Left lung (tissue), 10 donors: ENCODE results near the gene PIEZO2. TPM values are rescaled to one million over a fixed set of nuclear protein-coding genes. Genes with fewer than 3 reads are reported as not detected.

Source experiments
- ATAC-seq: fragments of 200-7000 bp; cut with Tn5 transposase; one replicate; pipeline ENCODE4 v1.9.1; 2020; ENCODE audit warnings: moderate library complexity
- DNase-seq, 4 donors: peaks; one replicate each; pipeline ENCODE4 v3.0.0-alpha.2; 2013 to 2020
- H3K27ac ChIP-seq, 2 donors: fragments of 200-600 bp; sonication (generic) in 1 of 2; one replicate each; pipeline versions ENCODE4 v1.5.0 to v1.8.0; 2020 to 2021
- H3K27me3 ChIP-seq, 2 donors: fragments of 200-600 bp; sonication (generic) in 1 of 2; one replicate each; pipeline versions ENCODE4 v1.5.0 to v1.8.0; 2020 to 2021
- H3K36me3 ChIP-seq, 2 donors: fragments of 200-600 bp; sonication (generic) in 1 of 2; one replicate each; pipeline versions ENCODE4 v1.5.0 to v1.8.0; 2020 to 2021
- H3K4me1 ChIP-seq, 2 donors: fragments of 200-600 bp; one replicate each; pipeline ENCODE4 v1.8.0; 2021
- H3K4me3 ChIP-seq, 2 donors: fragments of 200-600 bp; sonication (generic) in 1 of 2; one replicate each; pipeline versions ENCODE4 v1.5.0 to v1.8.0; 2020 to 2021; ENCODE audit warnings: mild to moderate bottlenecking in 1 of 2
- H3K9me3 ChIP-seq, 2 donors: fragments of 200-600 bp; sonication (generic) in 1 of 2; one replicate each; pipeline versions ENCODE4 v1.5.0 to v1.8.0; 2020 to 2021
- CTCF ChIP-seq, 2 donors: fragments of 200-600 bp; sonication (generic) in 1 of 2; IDR thresholded peaks; one replicate each; pipeline versions ENCODE4 v1.5.0 to v1.8.0; 2021; ENCODE audit warnings: antibody characterized with exemption in 2 of 2
- intact Hi-C, 2 donors: fragments of 100-400 bp; cut with DNase I; formaldehyde crosslinking; loops; one replicate each; pipeline versions ENCODE4 v1.11.2 to v1.14.2; 2022
- polyA plus RNA-seq, 6 donors: library from polyadenylated mRNA; unstranded; fragments of 120-200 nt; gene quantifications; one replicate each; pipeline ENCODE4 v1.2.1, GENCODE V29; 2013; ENCODE audit not compliant: insufficient read length in 6 of 6
- total RNA-seq, 2 donors: library from RNA; stranded (reverse); fragmentation: NEBNext Ultra II Directional; extraction: Animal tissue kit (Norgen Biotek cat#: 25700); gene quantifications; one replicate each; pipeline ENCODE4 v1.2.1, GENCODE V29; 2021
- donor health status: DM: no; HTN: yes; CAD: no.
- donor health status: DM: no; HTN: no; CAD: no.

The PIEZO2 gene
- total and polyA plus RNA-seq, 8 donors: 40.3 to 270 (median 233) TPM

GRCh38 chr18:10759241-10759640, 390.1 kb downstream of the PIEZO2 start:
- intact Hi-C loops: no loop called here

GRCh38 chr18:10757946-10758345, 391.4 kb downstream of the PIEZO2 start:
- intact Hi-C loops: no loop called here
- ATAC-seq: no peak
- no peaks in the 10 kb centered on the region for H3K36me3 ChIP-seq

More at GRCh38 chr18:10759241-10759640, 390.1 kb downstream of the PIEZO2 start:
- H3K27ac ChIP-seq: no peak overlapping the region
- no peaks in the 10 kb centered on the region for H3K9me3 ChIP-seq
- no peaks in the 10 kb centered on the region for H3K4me1 ChIP-seq
- H3K4me3 ChIP-seq: no peak overlapping the region
- H3K36me3 ChIP-seq: no peaks in the 10 kb centered on the region
- TF ChIP-seq CTCF (IDR thresholded peaks at IDR 0.05): no peak
- no peak for DNase-seq
- ATAC-seq: no peak
- no peaks in the 10 kb centered on the region for H3K27me3 ChIP-seq

GRCh38 chr18:10757349-10757748, 392.0 kb downstream of the PIEZO2 start:
- TF ChIP-seq CTCF (IDR thresholded peaks at IDR 0.05): no peak
- DNase-seq: no peak
- Histone ChIP-seq H3K27ac (no peak overlapping the region), H3K36me3 (no peaks in the 10 kb centered on the region), H3K9me3 (no peaks in the 10 kb centered on the region), H3K27me3 (no peaks in the 10 kb centered on the region), H3K4me1 (no peaks in the 10 kb centered on the region), H3K4me3 (no peak overlapping the region)
- intact Hi-C loops: no loop called here
- ATAC-seq: no peak

More at GRCh38 chr18:10757946-10758345, 391.4 kb downstream of the PIEZO2 start:
- no peaks in the 10 kb centered on the region for H3K9me3 ChIP-seq
- H3K4me1 ChIP-seq: no peaks in the 10 kb centered on the region
- DNase-seq: no peak
- TF ChIP-seq CTCF (IDR thresholded peaks at IDR 0.05): no peak
- no peak overlapping the region for H3K4me3 ChIP-seq
- no peaks in the 10 kb centered on the region for H3K27me3 ChIP-seq
- H3K27ac ChIP-seq: no peak overlapping the region

- Histone ChIP-seq H3K9me3 (no peaks in the 10 kb centered on the region), H3K4me3 (no peak overlapping the region), H3K27me3 (peaks cover 0 to 7% of the 10 kb centered on the region in 2 donors), H3K4me1 (no peaks in the 10 kb centered on the region), H3K36me3 (no peaks in the 10 kb centered on the region), H3K27ac (no peak overlapping the region)
- intact Hi-C loops: no loop called here
- ATAC-seq: no peak
- TF ChIP-seq CTCF (IDR thresholded peaks at IDR 0.05): no peak
- no peak for DNase-seq
Measured at GRCh38 chr18:10755855-10756254, 393.5 kb downstream of the PIEZO2 start.

- Histone ChIP-seq H3K4me1 (no peaks in the 10 kb centered on the region), H3K27ac (no peak overlapping the region), H3K36me3 (no peaks in the 10 kb centered on the region), H3K4me3 (no peak overlapping the region), H3K9me3 (no peaks in the 10 kb centered on the region), H3K27me3 (peaks cover 0 to 7% of the 10 kb centered on the region in 2 donors)
- intact Hi-C loops: no loop called here
- DNase-seq (no peak), ATAC-seq (no peak)
- TF ChIP-seq CTCF (IDR thresholded peaks at IDR 0.05): no peak
Measured at GRCh38 chr18:10754128-10754527, 395.2 kb downstream of the PIEZO2 start.
